Astrocyte of the cerebellum (primary cell): Measurements from ENCODE around the gene GPSM3.

Source experiments
- DNase-seq: peaks from one replicate; pipeline ENCODE4 v3.0.0-alpha.2; 2011; ENCODE audit warnings: low read depth
- H3K4me3 ChIP-seq: 2 replicates; pipeline ENCODE4 v1.5.1; 2011; ENCODE audit warnings: mild to moderate bottlenecking, low read depth, low read length, moderate library complexity
- in situ Hi-C: cut with HindIII; loops from 2 replicates; pipeline ENCODE4 v1.10.0; 2017; ENCODE audit warnings: low sequenced_read_pairs
- TF ChIP-seq, protein P1 (sequence below): IDR thresholded peaks from 2 replicates; pipeline ENCODE4 v1.5.1; 2012; ENCODE audit warnings: low read length, low read depth, moderate library complexity, mild to moderate bottlenecking; ENCODE audit errors: missing control alignments

Gene GPSM3

DNA sequence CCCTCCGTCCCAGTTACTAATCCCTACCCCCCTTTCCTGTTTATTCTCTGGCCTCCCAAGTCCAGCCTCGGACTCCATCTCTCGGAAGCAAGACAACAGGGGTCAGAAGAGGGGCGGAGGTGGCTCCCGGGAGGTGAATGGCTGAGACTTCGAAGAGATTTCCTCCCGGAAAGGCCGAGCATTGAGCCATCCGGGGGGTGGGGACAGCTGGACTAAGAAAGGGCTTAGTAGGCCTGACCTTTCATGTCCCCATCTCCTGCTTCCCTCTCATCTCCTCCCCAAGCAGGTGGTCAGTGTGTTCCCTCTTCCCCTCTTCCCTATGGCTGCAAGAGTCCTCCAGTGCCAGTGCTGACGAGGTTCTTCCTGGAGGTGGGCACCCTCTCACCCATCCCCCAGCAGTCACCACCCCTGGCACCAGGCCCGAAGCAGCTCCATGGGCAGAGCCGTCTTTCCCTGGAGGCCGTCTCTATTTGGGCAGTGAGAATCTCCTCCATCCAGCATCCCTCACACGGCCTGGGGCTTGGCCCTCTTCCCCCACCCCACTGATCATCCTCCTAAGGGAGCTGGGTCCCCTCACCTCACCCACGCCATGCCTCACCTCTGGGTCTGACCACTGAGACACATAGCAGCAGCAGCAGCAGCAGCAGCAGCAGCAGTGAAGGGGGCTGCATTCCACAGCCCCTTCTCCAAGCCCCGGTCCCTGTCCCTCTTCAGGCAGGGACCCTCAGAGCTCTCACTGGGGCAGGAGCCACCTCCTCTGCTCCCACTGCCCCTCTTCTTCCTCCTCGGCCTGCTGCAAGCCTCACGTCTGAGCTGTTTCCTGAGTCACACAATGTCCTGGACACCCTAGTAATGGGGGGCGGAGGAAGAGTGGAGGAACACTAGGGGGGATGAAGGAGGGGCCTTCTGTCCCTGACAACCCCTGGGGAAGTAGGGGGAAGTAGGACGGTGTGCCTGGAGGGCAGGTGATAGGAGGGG is 31.1 kb upstream of the GPSM3 start, which contains the start of gene NOTCH4:
Gene NOTCH4, minus strand, starts transcription at position 810 of the 978 bp plus-strand sequence. Its CDS starts 139 bp downstream, at position 671.
- no peak for DNase-seq
- no peak within 1 kb of the TSS for H3K4me3 ChIP-seq
- TF ChIP-seq, protein P1, sequence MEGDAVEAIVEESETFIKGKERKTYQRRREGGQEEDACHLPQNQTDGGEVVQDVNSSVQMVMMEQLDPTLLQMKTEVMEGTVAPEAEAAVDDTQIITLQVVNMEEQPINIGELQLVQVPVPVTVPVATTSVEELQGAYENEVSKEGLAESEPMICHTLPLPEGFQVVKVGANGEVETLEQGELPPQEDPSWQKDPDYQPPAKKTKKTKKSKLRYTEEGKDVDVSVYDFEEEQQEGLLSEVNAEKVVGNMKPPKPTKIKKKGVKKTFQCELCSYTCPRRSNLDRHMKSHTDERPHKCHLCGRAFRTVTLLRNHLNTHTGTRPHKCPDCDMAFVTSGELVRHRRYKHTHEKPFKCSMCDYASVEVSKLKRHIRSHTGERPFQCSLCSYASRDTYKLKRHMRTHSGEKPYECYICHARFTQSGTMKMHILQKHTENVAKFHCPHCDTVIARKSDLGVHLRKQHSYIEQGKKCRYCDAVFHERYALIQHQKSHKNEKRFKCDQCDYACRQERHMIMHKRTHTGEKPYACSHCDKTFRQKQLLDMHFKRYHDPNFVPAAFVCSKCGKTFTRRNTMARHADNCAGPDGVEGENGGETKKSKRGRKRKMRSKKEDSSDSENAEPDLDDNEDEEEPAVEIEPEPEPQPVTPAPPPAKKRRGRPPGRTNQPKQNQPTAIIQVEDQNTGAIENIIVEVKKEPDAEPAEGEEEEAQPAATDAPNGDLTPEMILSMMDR: no peak
- in situ Hi-C loops: no loop called here

DNA sequence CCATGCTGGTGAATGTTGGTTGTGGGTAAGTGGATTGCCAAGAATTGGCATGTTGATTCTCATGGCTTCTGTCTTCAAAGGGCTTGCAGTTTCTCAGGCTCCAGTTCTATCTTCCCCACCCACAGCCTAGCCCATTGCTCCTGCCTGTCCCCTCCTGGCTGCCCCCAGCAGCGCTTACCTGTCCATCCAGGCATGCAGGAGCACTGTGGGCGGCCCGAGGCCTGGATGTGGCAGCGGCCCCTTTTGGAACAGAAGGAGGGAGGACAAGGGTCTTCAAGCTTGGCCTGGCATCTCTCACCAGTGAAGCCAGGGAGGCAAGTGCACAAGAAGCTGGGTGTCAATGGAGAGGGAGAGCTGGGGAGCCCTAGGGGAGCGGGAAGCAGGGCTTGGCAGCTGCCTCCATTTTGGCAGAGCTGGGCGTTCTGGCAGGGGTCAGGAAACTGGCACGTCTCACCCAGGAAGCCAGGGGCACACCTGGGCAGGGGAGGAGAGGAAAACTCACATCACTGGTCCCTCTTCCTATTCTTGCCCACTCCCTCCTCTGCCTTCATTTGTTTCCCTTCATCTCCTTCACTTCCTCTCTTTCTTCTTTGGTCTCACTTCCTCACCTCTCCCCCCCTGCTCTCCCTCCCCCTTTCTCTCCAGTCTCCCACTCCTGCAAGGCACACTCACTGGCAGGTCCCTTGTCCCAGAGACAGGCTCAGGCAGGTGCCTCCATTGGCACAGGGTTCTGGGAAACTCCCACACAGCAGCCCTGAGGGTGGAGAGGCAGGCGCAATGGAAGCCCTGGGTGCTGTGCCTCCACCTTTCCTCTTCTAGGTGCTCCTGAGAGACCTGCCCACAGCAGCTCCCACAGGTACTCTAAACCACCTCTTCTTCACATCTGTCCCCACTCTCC is 30.1 kb upstream of the GPSM3 start:
- TF ChIP-seq, protein P1: no peak
- in situ Hi-C loops: no loop called here
- DNase-seq: no peak
- H3K4me3 ChIP-seq: no peak overlapping the region

DNA sequence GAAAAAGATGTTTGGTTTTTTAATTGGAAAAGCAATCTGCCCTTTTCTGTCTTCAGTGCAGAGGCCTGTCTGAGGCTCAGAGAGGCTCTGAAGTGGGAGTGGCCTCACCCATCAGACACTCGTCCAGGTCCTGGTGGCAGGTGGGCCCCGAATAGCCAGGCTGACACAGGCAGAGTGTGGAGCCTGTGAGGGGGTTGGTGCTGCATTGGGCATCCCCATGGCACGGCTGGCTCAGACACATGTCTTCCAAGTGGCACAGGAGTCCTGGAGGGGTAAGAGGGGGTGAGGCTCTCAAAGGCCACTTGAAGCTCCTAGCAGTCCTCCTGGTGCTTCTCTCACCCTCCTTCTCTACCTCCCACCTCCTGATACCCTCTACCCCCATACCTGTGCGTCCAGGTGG is 27.6 kb upstream of the GPSM3 start:
- TF ChIP-seq, protein P1: no peak
- no peak for DNase-seq
- H3K4me3 ChIP-seq: no peak overlapping the region
- in situ Hi-C loops: no loop called here

DNA sequence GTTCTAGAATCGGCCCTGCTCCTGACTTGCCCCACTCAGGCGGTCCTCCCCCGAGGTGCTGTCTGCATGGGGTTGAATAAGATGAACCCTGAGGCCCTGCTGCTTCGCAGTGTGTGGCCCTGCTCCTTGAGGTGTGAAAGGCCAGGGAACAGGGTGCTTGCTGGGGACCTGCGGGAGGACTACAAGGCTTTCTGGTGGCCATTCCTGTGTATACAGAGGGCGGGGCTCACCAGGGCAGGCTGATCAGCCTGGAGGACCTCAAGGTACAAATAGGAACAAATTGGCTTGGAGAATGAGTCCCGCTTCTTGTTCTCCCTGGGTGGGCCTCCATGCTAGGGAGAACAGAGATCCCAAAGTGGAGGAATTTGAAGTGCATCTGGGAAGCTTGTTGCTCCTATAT is 25.7 kb upstream of the GPSM3 start:
- DNase-seq: no peak
- no peak overlapping the region for H3K4me3 ChIP-seq
- in situ Hi-C loops: no loop called here
- TF ChIP-seq, protein P1: no peak

DNA sequence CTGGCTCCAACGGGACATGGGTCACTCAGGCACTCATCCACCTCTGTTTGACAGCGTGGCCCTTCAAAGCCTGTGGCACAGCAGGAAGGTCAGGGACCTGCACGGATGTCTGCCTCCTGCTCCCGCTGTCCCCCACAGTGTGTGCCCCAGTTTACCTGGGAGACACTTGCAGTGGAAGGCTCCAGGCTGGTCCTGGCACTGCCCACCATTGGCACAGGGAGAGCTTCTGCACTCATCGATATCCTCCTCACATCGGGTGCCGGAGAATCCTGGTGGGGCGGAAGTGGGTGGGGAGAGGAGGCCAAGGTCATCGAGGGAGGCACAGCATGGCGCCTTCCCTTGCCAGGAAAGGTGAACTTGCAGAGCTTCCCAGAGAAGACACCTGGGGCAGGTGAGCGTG is 24.6 kb upstream of the GPSM3 start:
- H3K4me3 ChIP-seq: no peak overlapping the region
- in situ Hi-C loops: no loop called here
- TF ChIP-seq, protein P1: no peak
- no peak for DNase-seq

DNA sequence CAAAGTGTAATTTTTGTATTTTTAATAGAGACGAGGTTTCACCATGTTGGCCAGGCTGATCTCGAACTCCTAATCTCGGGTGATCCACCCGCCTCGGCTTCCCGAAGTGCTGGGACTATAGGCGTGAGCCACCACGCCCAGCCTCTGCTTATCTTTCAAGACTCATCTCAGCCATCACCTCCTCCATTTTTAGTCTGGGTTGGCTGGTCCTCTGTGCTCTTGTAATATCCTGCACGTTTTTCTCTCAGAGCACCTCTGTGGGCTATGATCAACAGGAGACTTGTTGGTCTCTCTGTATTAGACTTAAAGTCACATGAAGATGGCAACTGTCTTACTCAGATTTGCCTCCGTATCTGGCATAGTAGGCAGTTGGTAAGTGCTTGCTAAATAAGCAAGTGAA is 23.8 kb upstream of the GPSM3 start:
- H3K4me3 ChIP-seq: no peak overlapping the region
- TF ChIP-seq, protein P1: no peak
- in situ Hi-C loops: no loop called here
- no peak for DNase-seq
